ENCODE data around the gene TSR3.

TSR3 gene

GRCh38 chr16:1348926-1349325 lies 2.8 kb downstream of the TSR3 start:
- no peak overlapping the region for H3K9ac ChIP-seq (ENCODE audit: low read length)
- H3K27me3 ChIP-seq (ENCODE audit: low read length), result no peaks in the 10 kb centered on the region

DNA sequence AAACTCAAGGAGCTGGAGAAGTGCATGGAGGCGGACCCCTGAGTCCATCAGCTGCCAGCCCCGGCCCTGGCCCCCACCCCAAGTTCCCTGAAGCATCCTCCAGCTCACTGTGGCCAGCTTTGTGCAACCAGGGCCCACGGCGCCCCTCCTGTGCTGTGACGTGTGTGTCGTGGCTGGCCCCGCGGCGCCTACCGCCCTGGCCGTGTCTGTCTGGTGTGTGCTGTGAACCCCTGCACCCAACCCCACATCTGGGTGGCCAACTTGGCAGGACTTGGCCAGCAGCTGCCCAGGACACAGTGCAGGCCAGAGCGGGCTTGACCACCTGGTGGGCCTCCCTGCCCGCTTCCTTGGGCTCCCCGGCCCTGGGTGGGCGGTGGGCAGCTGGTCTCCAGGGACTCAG lies 3.2 kb downstream of the TSR3 start:
- no peaks in the 10 kb centered on the region for H3K9me3 ChIP-seq (ENCODE audit: insufficient read depth, low read length)
- H3K9ac ChIP-seq (ENCODE audit: low read length), result no peak overlapping the region
- no peaks in the 10 kb centered on the region for H3F3A ChIP-seq (ENCODE audit: insufficient read depth)
- no peak overlapping the region for H3K4me2 ChIP-seq (ENCODE audit: low read depth, low read length, poor library complexity, severe bottlenecking)
- no peak overlapping the region for H2AFZ ChIP-seq (ENCODE audit: low read depth, low read length, severe bottlenecking)
- H3K27ac ChIP-seq (ENCODE audit: low read depth, low read length), result no peak overlapping the region
- TF ChIP-seq EZH2phosphoT487 (conservative IDR thresholded peaks at IDR 0.05; ENCODE audit: low read length), result no peak
- TF ChIP-seq CTCF (IDR thresholded peaks at IDR 0.05; ENCODE audit: insufficient read depth, low read length, poor library complexity, severe bottlenecking), result no peak
- H4K20me1 ChIP-seq (ENCODE audit: low read depth, low read length), result no peaks in the 10 kb centered on the region
- peaks cover 20% of the 10 kb centered on the region for H3K79me2 ChIP-seq (ENCODE audit: insufficient read depth, low read length)
- H3K36me3 ChIP-seq (ENCODE audit: low read length), result no peaks in the 10 kb centered on the region
- H3K27me3 ChIP-seq (ENCODE audit: low read length), result no peaks in the 10 kb centered on the region
- H3K4me3 ChIP-seq (ENCODE audit: insufficient read depth, low read length, poor library complexity, severe bottlenecking), result no peak overlapping the region
- no peaks in the 10 kb centered on the region for H3K9me2 ChIP-seq (replicated peaks; ENCODE audit: insufficient read depth, low read length)

More at GRCh38 chr16:1348926-1349325, 2.8 kb downstream of the TSR3 start:
- Histone ChIP-seq H3K27ac (ENCODE audit: low read depth, low read length) (no peak overlapping the region), H3K4me3 (ENCODE audit: insufficient read depth, low read length, poor library complexity, severe bottlenecking) (no peak overlapping the region), H3K9me3 (ENCODE audit: insufficient read depth, low read length) (no peaks in the 10 kb centered on the region), H3K9me2 (replicated peaks; ENCODE audit: insufficient read depth, low read length) (no peaks in the 10 kb centered on the region), H4K20me1 (ENCODE audit: low read depth, low read length) (no peaks in the 10 kb centered on the region), H3K36me3 (ENCODE audit: low read length) (no peaks in the 10 kb centered on the region), H2AFZ (ENCODE audit: low read depth, low read length, severe bottlenecking) (no peak overlapping the region), H3K79me2 (ENCODE audit: insufficient read depth, low read length) (peaks cover 25% of the 10 kb centered on the region), H3K4me2 (ENCODE audit: low read depth, low read length, poor library complexity, severe bottlenecking) (no peak overlapping the region), H3F3A (ENCODE audit: insufficient read depth) (no peaks in the 10 kb centered on the region)
- TF ChIP-seq CTCF (IDR thresholded peaks at IDR 0.05; ENCODE audit: insufficient read depth, low read length, poor library complexity, severe bottlenecking) (no peak), EZH2phosphoT487 (conservative IDR thresholded peaks at IDR 0.05; ENCODE audit: low read length) (no peak)

DNA sequence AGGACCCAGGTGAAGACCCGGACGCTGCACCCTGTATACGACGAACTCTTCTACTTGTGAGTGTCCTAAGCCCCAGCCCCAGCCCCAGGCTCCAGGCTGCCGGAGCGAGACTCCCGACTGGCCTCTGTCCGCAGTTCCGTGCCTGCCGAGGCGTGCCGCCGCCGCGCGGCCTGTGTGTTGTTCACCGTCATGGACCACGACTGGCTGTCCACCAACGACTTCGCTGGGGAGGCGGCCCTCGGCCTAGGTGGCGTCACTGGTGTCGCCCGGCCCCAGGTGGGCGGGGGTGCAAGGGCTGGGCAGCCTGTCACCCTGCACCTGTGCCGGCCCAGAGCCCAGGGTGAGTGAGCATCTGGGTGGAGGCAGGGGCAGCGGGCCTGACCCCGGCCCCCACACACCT lies 3.7 kb downstream of the TSR3 start:
- H3K36me3 ChIP-seq (ENCODE audit: low read length), result no peaks in the 10 kb centered on the region
- no peak overlapping the region for H3K4me2 ChIP-seq (ENCODE audit: low read depth, low read length, poor library complexity, severe bottlenecking)
- H3K4me3 ChIP-seq (ENCODE audit: insufficient read depth, low read length, poor library complexity, severe bottlenecking), result no peak overlapping the region
- no peaks in the 10 kb centered on the region for H3F3A ChIP-seq (ENCODE audit: insufficient read depth)
- no peak overlapping the region for H3K27ac ChIP-seq (ENCODE audit: low read depth, low read length)
- H2AFZ ChIP-seq (ENCODE audit: low read depth, low read length, severe bottlenecking), result no peak overlapping the region
- no peaks in the 10 kb centered on the region for H4K20me1 ChIP-seq (ENCODE audit: low read depth, low read length)
- H3K9ac ChIP-seq (ENCODE audit: low read length), result no peak overlapping the region
- H3K79me2 ChIP-seq (ENCODE audit: insufficient read depth, low read length), result peaks cover 16% of the 10 kb centered on the region
- TF ChIP-seq CTCF (IDR thresholded peaks at IDR 0.05; ENCODE audit: insufficient read depth, low read length, poor library complexity, severe bottlenecking) (no peak), EZH2phosphoT487 (conservative IDR thresholded peaks at IDR 0.05; ENCODE audit: low read length) (no peak)
- H3K9me2 ChIP-seq (replicated peaks; ENCODE audit: insufficient read depth, low read length), result no peaks in the 10 kb centered on the region
- no peaks in the 10 kb centered on the region for H3K9me3 ChIP-seq (ENCODE audit: insufficient read depth, low read length)
- H3K27me3 ChIP-seq (ENCODE audit: low read length), result no peaks in the 10 kb centered on the region
